ENCODE measurements around the gene KCNMB4. TPM values are rescaled to one million over a fixed set of nuclear protein-coding genes. Genes with fewer than 3 reads are reported as not detected.

KCNMB4 gene
- polyA plus RNA-seq, 1 donor (not counting 4 experiments of a cell fraction or from before 2014, with no cell fraction given), result 0.77 TPM

- no peak overlapping the region for H3K4me3 ChIP-seq (ENCODE audit: control insufficient read depth in 2 of 3, extremely low read depth in 1 of 3, insufficient read depth in 2 of 3, low read depth in 1 of 3, low read length in 3 of 3)
- DNase-seq (ENCODE audit: low read depth, low spot score), result no peak
- H2AFZ ChIP-seq (ENCODE audit: control insufficient read depth, low read length), result no peak overlapping the region
- no peak overlapping the region for H3K27ac ChIP-seq (ENCODE audit: control insufficient read depth, insufficient read depth, low read length)
- H3K9ac ChIP-seq (ENCODE audit: control insufficient read depth, extremely low read depth, insufficient read depth, low read length), result no peak overlapping the region
- H3K27me3 ChIP-seq (ENCODE audit: control insufficient read depth, extremely low read depth, insufficient read depth, low read length), result no peaks in the 10 kb centered on the region
- peaks cover 0 to 4% of the 10 kb centered on the region in 2 experiments for H3K36me3 ChIP-seq (ENCODE audit: control insufficient read depth in 2 of 2, extremely low read depth in 1 of 2, insufficient read depth in 2 of 2, low read length in 2 of 2)
- no peak for FAIRE-seq
- no peaks in the 10 kb centered on the region for H3K9me1 ChIP-seq (ENCODE audit: control insufficient read depth, extremely low read depth, insufficient read depth, low read length)
- TF ChIP-seq EZH2 (IDR thresholded peaks at IDR 0.05; ENCODE audit: low read length), result no peak
- no peak for TF ChIP-seq CTCF (optimal IDR thresholded peaks at IDR 0.05 in 1 of 3, IDR thresholded peaks at IDR 0.05 in 1 of 3, conservative IDR thresholded peaks at IDR 0.05 in 1 of 3; ENCODE audit: extremely low read depth in 1 of 3, insufficient read depth in 2 of 3, low read length in 3 of 3)
- no peak overlapping the region for H3K4me2 ChIP-seq (ENCODE audit: control insufficient read depth, extremely low read depth, insufficient read depth, low read depth, low read length)
- no peaks in the 10 kb centered on the region for H3K9me3 ChIP-seq (ENCODE audit: control insufficient read depth, low read depth, low read length)
- dilution Hi-C loops (cut with MboI; ENCODE audit: extremely low pct_ligation_motif_present, low sequenced_read_pairs), result no loop called here
- no peaks in the 10 kb centered on the region for H4K20me1 ChIP-seq (ENCODE audit: control insufficient read depth, extremely low read depth, insufficient read depth, low read length)
- no peaks in the 10 kb centered on the region for H3K79me2 ChIP-seq (ENCODE audit: control insufficient read depth, insufficient read depth, low read length)
- no peaks in the 10 kb centered on the region for H3K4me1 ChIP-seq (ENCODE audit: control insufficient read depth, extremely low read depth, insufficient read depth, low read length)
Measured at GRCh38 chr12:70354787-70355186, 11.3 kb upstream of the KCNMB4 start.

GRCh38 chr12:70355972-70356371 lies 10.1 kb upstream of the KCNMB4 start:
- no peaks in the 10 kb centered on the region for H3K79me2 ChIP-seq (ENCODE audit: control insufficient read depth, insufficient read depth, low read length)
- dilution Hi-C loops (cut with MboI; ENCODE audit: extremely low pct_ligation_motif_present, low sequenced_read_pairs), result no loop called here
- H3K4me3 ChIP-seq (ENCODE audit: control insufficient read depth in 2 of 3, extremely low read depth in 1 of 3, insufficient read depth in 2 of 3, low read depth in 1 of 3, low read length in 3 of 3), result no peak overlapping the region
- H2AFZ ChIP-seq (ENCODE audit: control insufficient read depth, low read length), result no peak overlapping the region
- no peak overlapping the region for H3K9ac ChIP-seq (ENCODE audit: control insufficient read depth, extremely low read depth, insufficient read depth, low read length)
- H3K27ac ChIP-seq (ENCODE audit: control insufficient read depth, insufficient read depth, low read length), result no peak overlapping the region
- H3K4me1 ChIP-seq (ENCODE audit: control insufficient read depth, extremely low read depth, insufficient read depth, low read length), result no peaks in the 10 kb centered on the region
- no peaks in the 10 kb centered on the region for H3K9me1 ChIP-seq (ENCODE audit: control insufficient read depth, extremely low read depth, insufficient read depth, low read length)
- no peak for TF ChIP-seq CTCF (optimal IDR thresholded peaks at IDR 0.05 in 1 of 3, IDR thresholded peaks at IDR 0.05 in 1 of 3, conservative IDR thresholded peaks at IDR 0.05 in 1 of 3; ENCODE audit: extremely low read depth in 1 of 3, insufficient read depth in 2 of 3, low read length in 3 of 3)
- TF ChIP-seq EZH2 (IDR thresholded peaks at IDR 0.05; ENCODE audit: low read length), result no peak
- DNase-seq (ENCODE audit: low read depth, low spot score) (no peak), FAIRE-seq (no peak)
- peaks cover 0 to 4% of the 10 kb centered on the region in 2 experiments for H3K36me3 ChIP-seq (ENCODE audit: control insufficient read depth in 2 of 2, extremely low read depth in 1 of 2, insufficient read depth in 2 of 2, low read length in 2 of 2)
- no peaks in the 10 kb centered on the region for H4K20me1 ChIP-seq (ENCODE audit: control insufficient read depth, extremely low read depth, insufficient read depth, low read length)
- H3K9me3 ChIP-seq (ENCODE audit: control insufficient read depth, low read depth, low read length), result no peaks in the 10 kb centered on the region
- H3K4me2 ChIP-seq (ENCODE audit: control insufficient read depth, extremely low read depth, insufficient read depth, low read depth, low read length), result no peak overlapping the region
- no peaks in the 10 kb centered on the region for H3K27me3 ChIP-seq (ENCODE audit: control insufficient read depth, extremely low read depth, insufficient read depth, low read length)

Data from keratinocyte (primary cell).